ENCODE results near the gene CD3D. TPM values are rescaled to one million over a fixed set of nuclear protein-coding genes. Genes with fewer than 3 reads are reported as not detected.
A peak's percentile ranks its signal among the peaks of the same experiment; 100 is the strongest.

The CD3D gene
- total RNA-seq, 1 donor from 2014 or later = not detected

DNA sequence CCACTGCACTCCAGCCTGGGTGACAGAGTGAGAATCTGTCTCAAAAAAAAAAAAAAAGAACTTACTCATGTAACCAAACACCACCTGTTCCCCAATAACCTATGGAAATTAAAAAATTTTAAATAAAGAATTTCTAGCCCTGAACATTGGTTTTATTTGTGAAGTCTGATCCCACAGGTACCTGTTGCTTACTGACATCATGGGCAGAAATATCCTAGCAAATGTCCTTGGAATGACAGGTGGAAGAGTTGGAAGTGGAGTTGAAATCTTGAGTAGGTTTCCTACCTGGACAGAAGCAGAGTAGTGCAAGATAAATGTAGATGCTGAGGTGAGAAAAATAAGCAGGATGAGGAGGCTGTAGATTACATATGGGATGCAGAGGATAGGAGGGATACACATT lies 17.2 kb downstream of the CD3D start:
- no peaks in the 10 kb centered on the region for H3K9me3 Mint-ChIP-seq (ENCODE audit: unreplicated experiment)
- H3K4me1 Mint-ChIP-seq (ENCODE audit: unreplicated experiment) = no peaks in the 10 kb centered on the region
- no peaks in the 10 kb centered on the region for H3K36me3 Mint-ChIP-seq (ENCODE audit: unreplicated experiment)
- TF ChIP-seq, protein P1, sequence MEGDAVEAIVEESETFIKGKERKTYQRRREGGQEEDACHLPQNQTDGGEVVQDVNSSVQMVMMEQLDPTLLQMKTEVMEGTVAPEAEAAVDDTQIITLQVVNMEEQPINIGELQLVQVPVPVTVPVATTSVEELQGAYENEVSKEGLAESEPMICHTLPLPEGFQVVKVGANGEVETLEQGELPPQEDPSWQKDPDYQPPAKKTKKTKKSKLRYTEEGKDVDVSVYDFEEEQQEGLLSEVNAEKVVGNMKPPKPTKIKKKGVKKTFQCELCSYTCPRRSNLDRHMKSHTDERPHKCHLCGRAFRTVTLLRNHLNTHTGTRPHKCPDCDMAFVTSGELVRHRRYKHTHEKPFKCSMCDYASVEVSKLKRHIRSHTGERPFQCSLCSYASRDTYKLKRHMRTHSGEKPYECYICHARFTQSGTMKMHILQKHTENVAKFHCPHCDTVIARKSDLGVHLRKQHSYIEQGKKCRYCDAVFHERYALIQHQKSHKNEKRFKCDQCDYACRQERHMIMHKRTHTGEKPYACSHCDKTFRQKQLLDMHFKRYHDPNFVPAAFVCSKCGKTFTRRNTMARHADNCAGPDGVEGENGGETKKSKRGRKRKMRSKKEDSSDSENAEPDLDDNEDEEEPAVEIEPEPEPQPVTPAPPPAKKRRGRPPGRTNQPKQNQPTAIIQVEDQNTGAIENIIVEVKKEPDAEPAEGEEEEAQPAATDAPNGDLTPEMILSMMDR (IDR thresholded peaks at IDR 0.05) = no peak
- no peak for DNase-seq (ENCODE audit: extremely low spot score, unreplicated experiment)
- H3K27me3 Mint-ChIP-seq (ENCODE audit: unreplicated experiment) = peaks cover 23% of the 10 kb centered on the region
- H3K27ac Mint-ChIP-seq (ENCODE audit: unreplicated experiment) = no peak overlapping the region
- no peak overlapping the region for H3K4me3 Mint-ChIP-seq (ENCODE audit: unreplicated experiment)

DNA sequence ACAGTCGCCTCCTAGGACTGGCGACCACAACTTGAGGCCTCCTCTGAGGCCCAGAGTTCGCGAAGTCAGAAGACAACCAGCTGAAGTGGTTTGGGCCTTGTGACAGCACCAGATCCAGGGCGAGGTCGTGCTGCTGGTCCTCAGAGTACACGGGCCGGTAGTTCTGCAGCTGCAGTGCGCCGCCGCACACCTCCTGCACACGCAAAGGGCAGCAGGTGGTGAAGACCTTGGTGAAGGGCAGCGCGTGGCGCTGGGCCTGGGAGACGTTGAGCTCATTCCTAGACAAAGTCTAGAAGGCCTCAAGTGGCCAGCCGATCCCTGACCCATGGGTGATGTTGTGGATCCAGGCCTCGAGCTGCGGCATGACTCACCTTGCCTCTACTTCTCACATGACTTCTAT lies 19.8 kb downstream of the CD3D start:
- Mint-ChIP-seq H3K27ac (ENCODE audit: unreplicated experiment) (no peak overlapping the region), H3K4me1 (ENCODE audit: unreplicated experiment) (no peaks in the 10 kb centered on the region), H3K27me3 (ENCODE audit: unreplicated experiment) (peaks cover 17% of the 10 kb centered on the region), H3K9me3 (ENCODE audit: unreplicated experiment) (no peaks in the 10 kb centered on the region), H3K36me3 (ENCODE audit: unreplicated experiment) (no peaks in the 10 kb centered on the region), H3K4me3 (ENCODE audit: unreplicated experiment) (no peak overlapping the region)
- peak; percentile 80 for DNase-seq (ENCODE audit: extremely low spot score, unreplicated experiment)
- TF ChIP-seq, protein P1 (IDR thresholded peaks at IDR 0.05) = no peak

DNA sequence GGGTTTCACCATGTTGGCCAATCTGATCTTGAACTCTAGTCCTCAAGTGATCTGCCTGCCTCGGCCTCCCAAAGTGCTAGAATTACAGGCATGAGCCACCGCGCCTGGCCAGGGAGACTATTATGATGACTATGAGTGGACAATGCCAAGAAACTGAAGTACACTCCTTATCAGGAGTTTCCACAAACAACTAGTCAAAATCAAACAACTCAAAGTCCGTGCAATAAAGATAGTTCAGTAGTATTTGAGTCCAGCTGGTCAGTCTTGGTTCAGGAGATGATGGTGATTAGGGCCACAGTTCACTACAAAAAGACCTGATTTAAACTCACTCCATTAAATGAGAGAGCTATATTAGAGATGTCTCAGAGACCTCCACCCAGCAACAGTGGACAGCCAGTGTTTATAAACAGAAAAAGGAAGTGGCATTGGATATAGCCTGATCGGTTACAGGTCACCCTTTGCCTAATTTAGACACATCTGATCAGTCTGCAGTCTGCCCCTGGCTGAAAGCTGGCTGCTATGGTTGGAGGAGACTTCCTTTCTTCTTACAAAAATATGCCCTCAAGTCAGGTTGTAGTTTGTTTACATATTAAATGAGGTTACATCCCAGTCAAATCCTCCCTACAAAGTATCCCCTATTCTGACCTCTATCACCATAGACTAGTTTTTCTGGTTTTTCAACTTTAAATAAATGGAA lies 21.0 kb downstream of the CD3D start:
- no peaks in the 10 kb centered on the region for H3K4me1 Mint-ChIP-seq (ENCODE audit: unreplicated experiment)
- TF ChIP-seq, protein P1 (IDR thresholded peaks at IDR 0.05) = no peak
- H3K4me3 Mint-ChIP-seq (ENCODE audit: unreplicated experiment) = no peak overlapping the region
- H3K36me3 Mint-ChIP-seq (ENCODE audit: unreplicated experiment) = peaks cover 2% of the 10 kb centered on the region
- no peak for DNase-seq (ENCODE audit: extremely low spot score, unreplicated experiment)
- no peaks in the 10 kb centered on the region for H3K9me3 Mint-ChIP-seq (ENCODE audit: unreplicated experiment)
- H3K27ac Mint-ChIP-seq (ENCODE audit: unreplicated experiment) = no peak overlapping the region
- peaks cover 20% of the 10 kb centered on the region for H3K27me3 Mint-ChIP-seq (ENCODE audit: unreplicated experiment)

DNA sequence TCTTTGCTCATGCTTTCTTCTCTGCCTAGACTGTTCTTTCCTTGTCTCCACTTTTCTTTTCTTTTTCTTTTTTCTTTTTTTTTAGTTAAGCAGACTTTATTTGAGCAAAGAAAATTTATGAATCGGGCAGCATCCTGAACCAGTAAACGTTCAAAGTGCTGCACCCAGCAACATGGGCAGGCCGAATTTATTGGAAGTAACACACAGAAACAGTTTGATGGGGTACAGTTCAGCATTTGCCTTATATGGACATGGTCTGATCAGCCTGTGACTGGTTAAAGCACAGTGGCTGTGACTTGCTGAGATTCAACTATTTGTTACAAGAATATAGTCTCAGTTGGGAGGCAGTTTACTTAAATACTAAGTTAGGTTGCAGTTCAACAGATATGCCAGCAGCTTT lies 22.0 kb downstream of the CD3D start:
- Mint-ChIP-seq H3K4me1 (ENCODE audit: unreplicated experiment) (peaks cover 5% of the 10 kb centered on the region), H3K27ac (ENCODE audit: unreplicated experiment) (no peak overlapping the region), H3K27me3 (ENCODE audit: unreplicated experiment) (peaks cover 26% of the 10 kb centered on the region), H3K9me3 (ENCODE audit: unreplicated experiment) (no peaks in the 10 kb centered on the region), H3K4me3 (ENCODE audit: unreplicated experiment) (no peak overlapping the region), H3K36me3 (ENCODE audit: unreplicated experiment) (peaks cover 2% of the 10 kb centered on the region)
- TF ChIP-seq, protein P1 (IDR thresholded peaks at IDR 0.05) = no peak
- no peak for DNase-seq (ENCODE audit: extremely low spot score, unreplicated experiment)

DNA sequence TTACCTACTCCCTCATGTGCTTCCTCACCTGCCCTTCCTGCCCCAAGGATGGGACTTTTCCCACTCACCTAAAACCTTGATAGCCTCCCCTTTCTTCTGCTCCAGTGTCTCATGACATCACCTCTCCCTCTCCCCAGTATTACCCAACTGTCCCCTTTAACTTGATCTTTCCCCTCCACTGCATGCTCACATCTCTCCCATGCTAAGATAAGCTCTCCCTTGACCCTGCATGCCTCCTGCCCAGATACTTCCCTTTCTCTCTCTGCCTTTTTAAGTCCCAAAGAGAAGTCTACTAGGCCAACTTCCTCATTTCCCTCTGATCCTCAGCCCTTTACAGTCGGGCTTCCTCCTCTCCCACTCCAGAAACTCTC lies 23.2 kb downstream of the CD3D start:
- TF ChIP-seq, protein P1 (IDR thresholded peaks at IDR 0.05) = no peak
- DNase-seq (ENCODE audit: extremely low spot score, unreplicated experiment) = no peak
- Mint-ChIP-seq H3K4me1 (ENCODE audit: unreplicated experiment) (peaks cover 5% of the 10 kb centered on the region), H3K9me3 (ENCODE audit: unreplicated experiment) (no peaks in the 10 kb centered on the region), H3K27me3 (ENCODE audit: unreplicated experiment) (peaks cover 30% of the 10 kb centered on the region), H3K27ac (ENCODE audit: unreplicated experiment) (no peak overlapping the region), H3K36me3 (ENCODE audit: unreplicated experiment) (peaks cover 2% of the 10 kb centered on the region), H3K4me3 (ENCODE audit: unreplicated experiment) (no peak overlapping the region)
